Neural progenitor cell (in vitro differentiated cells): ENCODE results near the gene POLA2. TPM values are rescaled to one million over a fixed set of nuclear protein-coding genes. Genes with fewer than 3 reads are reported as not detected.

ENCODE experiments used
- DNase-seq: peaks from one replicate; pipeline ENCODE4 v3.0.0-alpha.2; 2016; ENCODE audit warnings: low spot score
- H2AFZ ChIP-seq: fragments of 200-600 bp; sonication (generic); replicated peaks from 2 replicates; pipeline ENCODE4 v1.6.1; 2016; ENCODE audit warnings: antibody characterized with exemption
- H3F3A ChIP-seq: fragments of 200-600 bp; sonication (generic); 2 replicates; pipeline ENCODE4 v1.6.1; 2016; ENCODE audit warnings: antibody characterized with exemption, low read depth
- H3K27ac ChIP-seq: fragments of 200-600 bp; sonication (generic); 2 replicates; pipeline ENCODE4 v1.5.1; 2016; ENCODE audit warnings: mild to moderate bottlenecking
- H3K27me3 ChIP-seq: fragments of 200-600 bp; sonication (generic); 2 replicates; pipeline ENCODE4 v1.6.1; 2016; ENCODE audit warnings: mild to moderate bottlenecking, moderate library complexity
- H3K36me3 ChIP-seq: fragments of 200-600 bp; sonication (generic); 2 replicates; pipeline ENCODE4 v1.5.1; 2016
- H3K4me1 ChIP-seq: fragments of 200-600 bp; sonication (generic); 2 replicates; pipeline ENCODE4 v1.6.1; 2016; ENCODE audit warnings: mixed run types
- H3K4me2 ChIP-seq: fragments of 200-600 bp; sonication (generic); 2 replicates; pipeline ENCODE4 v1.6.1; 2016
- H3K4me3 ChIP-seq: fragments of 200-600 bp; sonication (generic); 2 replicates; pipeline ENCODE4 v1.5.1; 2016
- H3K79me2 ChIP-seq: fragments of 200-600 bp; sonication (generic); 2 replicates; pipeline ENCODE4 v1.6.1; 2016; ENCODE audit warnings: low read depth
- H3K9ac ChIP-seq: fragments of 200-600 bp; sonication (generic); 2 replicates; pipeline ENCODE4 v1.6.1; 2016
- H3K9me3 ChIP-seq: fragments of 200-600 bp; sonication (generic); 2 replicates; pipeline ENCODE4 v1.5.1; 2016; ENCODE audit warnings: low read depth
- H4K20me1 ChIP-seq: fragments of 200-600 bp; sonication (generic); 2 replicates; pipeline ENCODE4 v1.6.1; 2016; ENCODE audit warnings: low read depth
- H3K27ac Mint-ChIP-seq: 3 replicates; pipeline ENCODE4 v1.8.0; 2021; ENCODE audit warnings: mixed read lengths
- H3K27me3 Mint-ChIP-seq: 2 replicates; pipeline ENCODE4 v1.8.0; 2022; ENCODE audit warnings: low read depth, mild to moderate bottlenecking, inconsistent platforms, moderate library complexity, mixed read lengths; ENCODE audit not compliant: insufficient read depth
- H3K36me3 Mint-ChIP-seq: 3 replicates; pipeline ENCODE4 v1.8.0; 2021; ENCODE audit warnings: mixed read lengths
- H3K4me1 Mint-ChIP-seq: 3 replicates; pipeline ENCODE4 v1.8.0; 2021; ENCODE audit warnings: mixed read lengths
- H3K4me3 Mint-ChIP-seq: 3 replicates; pipeline ENCODE4 v1.8.0; 2021; ENCODE audit warnings: mild to moderate bottlenecking, moderate library complexity, mixed read lengths
- H3K9me3 Mint-ChIP-seq: 3 replicates; pipeline ENCODE4 v1.8.0; 2020; ENCODE audit warnings: mixed read lengths
- CTCF ChIP-seq: fragments of 200-600 bp; sonication (generic); IDR thresholded peaks from 2 replicates; pipeline ENCODE4 v1.5.1; 2017; ENCODE audit warnings: antibody characterized with exemption, mild to moderate bottlenecking
- EZH2 ChIP-seq: fragments of 200-600 bp; sonication (generic); IDR thresholded peaks from 2 replicates; pipeline ENCODE4 v1.6.1; 2017; ENCODE audit warnings: antibody characterized with exemption, mild to moderate bottlenecking, moderate library complexity
- EZH2phosphoT487 ChIP-seq: fragments of 200-600 bp; sonication (generic); IDR thresholded peaks from 2 replicates; pipeline ENCODE4 v1.6.1; 2017; ENCODE audit warnings: antibody characterized with exemption
- total RNA-seq: library from RNA; depleted of rRNA; stranded (reverse); fragments of >200 nt; gene quantifications from 2 replicates; pipeline ENCODE4 v1.2.3, GENCODE V29; 2015; ENCODE audit warnings: low replicate concordance

Gene POLA2
- total RNA-seq, 1 donor from 2014 or later = 33.3 TPM

- H3K9ac ChIP-seq = no peak within 1 kb of the TSS
- Mint-ChIP-seq H3K4me1 (peaks cover 48% of the 10 kb centered on the region), H3K27ac (no peak within 1 kb of the TSS), H3K4me3 (peak within 1 kb of the TSS; percentile 88), H3K9me3 (no peaks in the 10 kb centered on the region), H3K27me3 (peaks cover 12% of the 10 kb centered on the region), H3K36me3 (no peaks in the 10 kb centered on the region)
- no peaks in the 10 kb centered on the region for H3K79me2 ChIP-seq
- H2AFZ ChIP-seq = peak within 1 kb of the TSS; percentile 51
- peak; percentile 97 for DNase-seq
- H3K36me3 ChIP-seq = no peaks in the 10 kb centered on the region
- peaks cover 38% of the 10 kb centered on the region for H4K20me1 ChIP-seq
- peaks cover 30% of the 10 kb centered on the region for H3K27me3 ChIP-seq
- H3K9me3 ChIP-seq = no peaks in the 10 kb centered on the region
- no peak within 1 kb of the TSS for H3K27ac ChIP-seq
- peak within 1 kb of the TSS; percentile 72 for H3K4me3 ChIP-seq
- peak; percentile 70 for TF ChIP-seq EZH2
- TF ChIP-seq EZH2phosphoT487 = no peak
- TF ChIP-seq CTCF = peak; percentile 7
- peaks cover 46% of the 10 kb centered on the region for H3K4me1 ChIP-seq
- peak within 1 kb of the TSS; percentile 97 for H3K4me2 ChIP-seq
- H3F3A ChIP-seq = peaks cover 57% of the 10 kb centered on the region
Observed at GRCh38 chr11:65314501-65315203, 52.9 kb downstream of the POLA2 start, which contains the start of gene CDC42EP2. TSS of gene CDC42EP2 (plus strand) at chr11:65314866. CDS start at chr11:65320899, 6,033 bp downstream.

DNA sequence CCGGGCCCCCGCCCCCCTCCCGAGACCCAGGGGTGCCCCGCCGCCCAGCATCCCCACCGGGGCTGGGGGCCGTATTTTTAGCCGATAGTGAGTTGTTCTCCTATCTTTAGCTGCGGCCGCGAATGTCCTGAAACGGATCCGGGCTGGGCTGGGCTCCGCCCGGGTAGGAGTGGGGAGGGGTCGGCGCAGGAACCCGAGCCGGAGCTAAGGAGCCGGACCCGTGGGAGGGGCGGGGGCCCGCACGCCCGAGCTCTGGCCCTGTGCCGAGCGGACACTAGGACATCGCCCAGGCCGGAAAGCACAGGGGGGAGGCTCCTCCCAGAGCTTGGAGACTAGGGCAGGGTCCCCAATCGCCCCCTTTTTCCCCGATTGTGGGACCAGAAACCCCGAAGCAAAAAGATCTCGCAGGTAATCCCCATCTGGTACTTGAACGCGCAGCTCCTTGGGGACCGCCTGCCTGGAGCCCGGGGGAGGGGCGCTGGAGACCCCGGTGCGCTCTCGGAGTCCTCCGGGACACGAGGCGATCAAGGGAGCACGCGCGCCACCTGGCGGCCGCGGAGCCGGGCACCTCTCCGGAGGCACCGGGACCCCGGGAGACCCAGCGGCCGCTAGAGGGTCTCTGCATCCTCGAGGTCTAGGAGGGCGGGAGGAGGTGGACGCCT, 53.6 kb downstream of the POLA2 start:
- H3K9me3 Mint-ChIP-seq = no peaks in the 10 kb centered on the region
- DNase-seq = peak; percentile 95
- no peak overlapping the region for H3K27ac Mint-ChIP-seq
- H3K9me3 ChIP-seq = no peaks in the 10 kb centered on the region
- peaks cover 30% of the 10 kb centered on the region for H3K27me3 ChIP-seq
- H3K4me1 Mint-ChIP-seq = peaks cover 43% of the 10 kb centered on the region
- H3K79me2 ChIP-seq = no peaks in the 10 kb centered on the region
- H2AFZ ChIP-seq = peak overlapping the region; percentile 51
- peak overlapping the region; percentile 88 for H3K4me3 Mint-ChIP-seq
- peaks cover 50% of the 10 kb centered on the region for H3F3A ChIP-seq
- no peak overlapping the region for H3K27ac ChIP-seq
- H3K9ac ChIP-seq = no peak overlapping the region
- no peaks in the 10 kb centered on the region for H3K36me3 ChIP-seq
- H3K4me2 ChIP-seq = peak overlapping the region; percentile 97
- peaks cover 33% of the 10 kb centered on the region for H4K20me1 ChIP-seq
- H3K27me3 Mint-ChIP-seq = peaks cover 12% of the 10 kb centered on the region
- TF ChIP-seq CTCF = peak; percentile 99
- no peak for TF ChIP-seq EZH2
- peaks cover 40% of the 10 kb centered on the region for H3K4me1 ChIP-seq
- H3K36me3 Mint-ChIP-seq = no peaks in the 10 kb centered on the region
- peak overlapping the region; percentile 72 for H3K4me3 ChIP-seq

GRCh38 chr11:65315866-65316226, 54.1 kb downstream of the POLA2 start:
- H3K9ac ChIP-seq = no peak overlapping the region
- H3K4me3 Mint-ChIP-seq = peak overlapping the region; percentile 88
- H3K27ac Mint-ChIP-seq = no peak overlapping the region
- no peaks in the 10 kb centered on the region for H3K79me2 ChIP-seq
- H2AFZ ChIP-seq = no peak overlapping the region
- H3K27ac ChIP-seq = no peak overlapping the region
- TF ChIP-seq CTCF (no peak), EZH2phosphoT487 (no peak), EZH2 (no peak)
- H3K9me3 Mint-ChIP-seq = no peaks in the 10 kb centered on the region
- no peaks in the 10 kb centered on the region for H3K36me3 ChIP-seq
- H3F3A ChIP-seq = peaks cover 45% of the 10 kb centered on the region
- peaks cover 35% of the 10 kb centered on the region for H3K4me1 ChIP-seq
- H3K27me3 Mint-ChIP-seq = peaks cover 14% of the 10 kb centered on the region
- peak overlapping the region; percentile 72 for H3K4me3 ChIP-seq
- H3K4me1 Mint-ChIP-seq = peaks cover 38% of the 10 kb centered on the region
- H3K4me2 ChIP-seq = peak overlapping the region; percentile 97
- H3K36me3 Mint-ChIP-seq = no peaks in the 10 kb centered on the region
- H4K20me1 ChIP-seq = peaks cover 28% of the 10 kb centered on the region
- H3K9me3 ChIP-seq = no peaks in the 10 kb centered on the region
- peaks cover 30% of the 10 kb centered on the region for H3K27me3 ChIP-seq
- DNase-seq = no peak
